ENCODE results near the gene LRRTM4. TPM values are rescaled to one million over a fixed set of nuclear protein-coding genes. Genes with fewer than 3 reads are reported as not detected.

LRRTM4 gene
- total RNA-seq, 1 donor from 2014 or later, result not detected

GRCh38 chr2:77271262-77271661, 250.9 kb downstream of the LRRTM4 start:
- TF ChIP-seq, protein P1, sequence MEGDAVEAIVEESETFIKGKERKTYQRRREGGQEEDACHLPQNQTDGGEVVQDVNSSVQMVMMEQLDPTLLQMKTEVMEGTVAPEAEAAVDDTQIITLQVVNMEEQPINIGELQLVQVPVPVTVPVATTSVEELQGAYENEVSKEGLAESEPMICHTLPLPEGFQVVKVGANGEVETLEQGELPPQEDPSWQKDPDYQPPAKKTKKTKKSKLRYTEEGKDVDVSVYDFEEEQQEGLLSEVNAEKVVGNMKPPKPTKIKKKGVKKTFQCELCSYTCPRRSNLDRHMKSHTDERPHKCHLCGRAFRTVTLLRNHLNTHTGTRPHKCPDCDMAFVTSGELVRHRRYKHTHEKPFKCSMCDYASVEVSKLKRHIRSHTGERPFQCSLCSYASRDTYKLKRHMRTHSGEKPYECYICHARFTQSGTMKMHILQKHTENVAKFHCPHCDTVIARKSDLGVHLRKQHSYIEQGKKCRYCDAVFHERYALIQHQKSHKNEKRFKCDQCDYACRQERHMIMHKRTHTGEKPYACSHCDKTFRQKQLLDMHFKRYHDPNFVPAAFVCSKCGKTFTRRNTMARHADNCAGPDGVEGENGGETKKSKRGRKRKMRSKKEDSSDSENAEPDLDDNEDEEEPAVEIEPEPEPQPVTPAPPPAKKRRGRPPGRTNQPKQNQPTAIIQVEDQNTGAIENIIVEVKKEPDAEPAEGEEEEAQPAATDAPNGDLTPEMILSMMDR (IDR thresholded peaks at IDR 0.05; ENCODE audit: insufficient read depth, low read length, poor library complexity, severe bottlenecking), result no peak
- Histone ChIP-seq H3K36me3 (ENCODE audit: control insufficient read depth, insufficient read depth, low read length) (no peaks in the 10 kb centered on the region), H3K27me3 (ENCODE audit: control insufficient read depth, insufficient read depth, low read length) (no peaks in the 10 kb centered on the region), H3K4me3 (ENCODE audit: low read depth, low read length) (no peak overlapping the region)
- no peak for DNase-seq (ENCODE audit: low read depth)

GRCh38 chr2:77270433-77270832, 251.7 kb downstream of the LRRTM4 start:
- Histone ChIP-seq H3K4me3 (ENCODE audit: low read depth, low read length) (no peak overlapping the region), H3K27me3 (ENCODE audit: control insufficient read depth, insufficient read depth, low read length) (no peaks in the 10 kb centered on the region)
- no peak for DNase-seq (ENCODE audit: low read depth)

GRCh38 chr2:77268626-77269025, 253.6 kb downstream of the LRRTM4 start:
- DNase-seq (ENCODE audit: low read depth), result no peak
- Histone ChIP-seq H3K27me3 (ENCODE audit: control insufficient read depth, insufficient read depth, low read length) (no peaks in the 10 kb centered on the region), H3K4me3 (ENCODE audit: low read depth, low read length) (no peak overlapping the region)

More at GRCh38 chr2:77270433-77270832, 251.7 kb downstream of the LRRTM4 start:
- H3K36me3 ChIP-seq (ENCODE audit: control insufficient read depth, insufficient read depth, low read length), result no peaks in the 10 kb centered on the region
- TF ChIP-seq, protein P1 (IDR thresholded peaks at IDR 0.05; ENCODE audit: insufficient read depth, low read length, poor library complexity, severe bottlenecking), result no peak

DNA sequence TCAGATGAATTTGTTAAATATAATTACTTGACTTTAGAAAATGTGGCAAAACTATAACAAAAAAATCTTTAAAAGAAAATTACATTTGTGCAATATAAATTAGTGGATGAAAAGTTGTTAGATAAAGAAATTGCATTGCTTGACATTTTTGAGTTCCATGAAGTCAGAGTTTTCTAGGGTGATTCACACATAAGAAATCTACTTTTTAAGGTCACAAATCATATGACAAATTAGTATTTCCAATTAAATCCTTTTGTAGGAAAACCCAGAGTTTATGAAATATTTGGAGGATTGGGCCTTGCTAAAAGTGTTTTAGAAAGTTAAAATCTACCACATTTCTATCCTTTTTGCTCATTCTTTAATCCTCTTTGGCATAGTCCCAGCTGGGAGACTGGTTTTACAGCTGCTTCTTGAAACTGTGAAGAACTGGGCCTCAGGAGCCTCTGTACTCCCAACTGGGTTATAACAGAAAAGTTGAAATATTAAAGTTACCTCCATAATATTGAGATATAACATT, 289.2 kb downstream of the LRRTM4 start:
- H3K27me3 ChIP-seq (ENCODE audit: control insufficient read depth, insufficient read depth, low read length), result no peaks in the 10 kb centered on the region
- H3K36me3 ChIP-seq (ENCODE audit: control insufficient read depth, insufficient read depth, low read length), result no peaks in the 10 kb centered on the region
- H3K4me3 ChIP-seq (ENCODE audit: low read depth, low read length), result no peak overlapping the region
- TF ChIP-seq, protein P1 (IDR thresholded peaks at IDR 0.05; ENCODE audit: insufficient read depth, low read length, poor library complexity, severe bottlenecking), result no peak
- DNase-seq (ENCODE audit: low read depth), result no peak

More at GRCh38 chr2:77268626-77269025, 253.6 kb downstream of the LRRTM4 start:
- H3K36me3 ChIP-seq (ENCODE audit: control insufficient read depth, insufficient read depth, low read length), result no peaks in the 10 kb centered on the region
- TF ChIP-seq, protein P1 (IDR thresholded peaks at IDR 0.05; ENCODE audit: insufficient read depth, low read length, poor library complexity, severe bottlenecking), result no peak

GRCh38 chr2:77228391-77228790, 293.8 kb downstream of the LRRTM4 start:
- TF ChIP-seq, protein P1 (IDR thresholded peaks at IDR 0.05; ENCODE audit: insufficient read depth, low read length, poor library complexity, severe bottlenecking), result no peak
- H3K27me3 ChIP-seq (ENCODE audit: control insufficient read depth, insufficient read depth, low read length), result no peaks in the 10 kb centered on the region
- no peak overlapping the region for H3K4me3 ChIP-seq (ENCODE audit: low read depth, low read length)
- H3K36me3 ChIP-seq (ENCODE audit: control insufficient read depth, insufficient read depth, low read length), result no peaks in the 10 kb centered on the region
- no peak for DNase-seq (ENCODE audit: low read depth)

- no peak overlapping the region for H3K4me3 ChIP-seq (ENCODE audit: low read depth, low read length)
- H3K27me3 ChIP-seq (ENCODE audit: control insufficient read depth, insufficient read depth, low read length), result no peaks in the 10 kb centered on the region
- no peak for DNase-seq (ENCODE audit: low read depth)
- H3K36me3 ChIP-seq (ENCODE audit: control insufficient read depth, insufficient read depth, low read length), result no peaks in the 10 kb centered on the region
- TF ChIP-seq, protein P1 (IDR thresholded peaks at IDR 0.05; ENCODE audit: insufficient read depth, low read length, poor library complexity, severe bottlenecking), result no peak
Measured at GRCh38 chr2:77210725-77211124, 311.5 kb downstream of the LRRTM4 start.

All from kidney epithelial cell (primary cell).